Stomach (tissue), 4 donors: Measurements from ENCODE around the gene UGT1A5.

Experiments used
- POLR2A ChIP-seq, 4 donors: fragments of 450-650 bp; IDR thresholded peaks; one replicate each; pipeline ENCODE4 v1.6.1; 2016; ENCODE audit warnings: antibody characterized with exemption in 4 of 4, control low read depth in 2 of 4, mild to moderate bottlenecking in 1 of 4, moderate library complexity in 1 of 4
- POLR2AphosphoS5 ChIP-seq, 3 donors: sonication (generic); formaldehyde crosslinking; IDR thresholded peaks; one replicate each; pipeline ENCODE4 v1.6.1; 2016; ENCODE audit warnings: antibody characterized with exemption in 3 of 3
- TF ChIP-seq, protein P1 (sequence below), 7 experiments: fragments of 450-650 bp in 4 of 7; fragments of 200-600 bp in 3 of 7; sonication (generic) in 3 of 7; IDR thresholded peaks; one replicate each; pipeline ENCODE4 v1.5.1; 2016 to 2019; ENCODE audit warnings: antibody characterized with exemption in 7 of 7, control low read depth in 2 of 7, mild to moderate bottlenecking in 1 of 7

DNA sequence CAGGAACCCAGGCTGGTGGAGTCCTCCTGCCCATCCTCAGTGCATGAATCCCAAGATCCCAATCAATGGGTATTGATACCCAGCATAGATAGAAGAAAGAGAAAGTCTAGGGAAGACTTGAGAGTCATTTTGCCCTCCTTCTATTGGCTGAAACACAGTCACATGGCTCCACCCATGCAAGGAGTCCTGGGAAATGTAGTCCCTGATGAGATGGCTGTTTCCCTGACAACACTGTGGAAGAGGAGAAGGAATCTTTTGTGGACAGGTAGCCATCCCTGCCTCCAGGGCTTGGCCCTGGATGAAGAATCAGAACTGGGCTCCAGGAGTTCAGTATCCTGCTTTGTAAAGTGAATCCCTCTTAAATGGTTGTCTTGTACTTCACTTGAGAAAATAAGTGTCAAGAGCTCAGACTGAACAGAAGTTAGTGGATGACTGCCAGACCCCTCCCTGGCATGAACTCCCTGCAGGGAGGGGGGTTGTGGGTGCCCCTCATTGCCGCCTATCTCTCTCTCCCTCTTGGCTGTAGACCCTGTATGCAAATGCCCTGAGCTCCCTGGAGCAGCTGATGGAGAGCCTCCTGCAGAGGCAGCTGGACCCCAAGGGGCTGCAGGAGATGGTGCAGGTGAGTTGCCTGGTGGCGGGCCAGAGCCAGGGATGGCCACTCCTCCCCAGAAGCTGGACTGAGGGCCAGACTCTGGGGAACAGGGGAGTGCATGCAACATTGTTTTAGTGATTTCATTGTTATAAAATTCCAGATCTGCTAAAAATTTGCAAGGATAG, 101.5 kb downstream of the UGT1A5 start:
- TF ChIP-seq, protein P1, sequence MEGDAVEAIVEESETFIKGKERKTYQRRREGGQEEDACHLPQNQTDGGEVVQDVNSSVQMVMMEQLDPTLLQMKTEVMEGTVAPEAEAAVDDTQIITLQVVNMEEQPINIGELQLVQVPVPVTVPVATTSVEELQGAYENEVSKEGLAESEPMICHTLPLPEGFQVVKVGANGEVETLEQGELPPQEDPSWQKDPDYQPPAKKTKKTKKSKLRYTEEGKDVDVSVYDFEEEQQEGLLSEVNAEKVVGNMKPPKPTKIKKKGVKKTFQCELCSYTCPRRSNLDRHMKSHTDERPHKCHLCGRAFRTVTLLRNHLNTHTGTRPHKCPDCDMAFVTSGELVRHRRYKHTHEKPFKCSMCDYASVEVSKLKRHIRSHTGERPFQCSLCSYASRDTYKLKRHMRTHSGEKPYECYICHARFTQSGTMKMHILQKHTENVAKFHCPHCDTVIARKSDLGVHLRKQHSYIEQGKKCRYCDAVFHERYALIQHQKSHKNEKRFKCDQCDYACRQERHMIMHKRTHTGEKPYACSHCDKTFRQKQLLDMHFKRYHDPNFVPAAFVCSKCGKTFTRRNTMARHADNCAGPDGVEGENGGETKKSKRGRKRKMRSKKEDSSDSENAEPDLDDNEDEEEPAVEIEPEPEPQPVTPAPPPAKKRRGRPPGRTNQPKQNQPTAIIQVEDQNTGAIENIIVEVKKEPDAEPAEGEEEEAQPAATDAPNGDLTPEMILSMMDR (IDR thresholded peaks at IDR 0.05) = no peak
- no peak for TF ChIP-seq POLR2AphosphoS5 (IDR thresholded peaks at IDR 0.05)
- no peak for TF ChIP-seq POLR2A (IDR thresholded peaks at IDR 0.05)
